DMS 273 (cell line): ENCODE data around the gene LACRT.
"Not testable (repeated sequence)": the region's sequence is repeated elsewhere in the genome, so short reads cannot be mapped to it uniquely, and the experiment has no call there.

Experiments
- DNase-seq: peaks from one replicate; lab custom pipeline; 2025; ENCODE audit not compliant: unreplicated experiment; lab: John Stamatoyannopoulos, UW

LACRT gene

GRCh38 chr12:54641089-54641488, 6.4 kb upstream of the LACRT start:
- no peak for DNase-seq

GRCh38 chr12:54639112-54639511, 4.4 kb upstream of the LACRT start:
- not testable (repeated sequence) for DNase-seq

- DNase-seq, result peak; percentile 4
These were observed 2.5 kb downstream of the LACRT start for GRCh38 chr12:54631988-54632728.

GRCh38 chr12:54631551-54631950, 3.1 kb downstream of the LACRT start:
- no peak for DNase-seq

DNA sequence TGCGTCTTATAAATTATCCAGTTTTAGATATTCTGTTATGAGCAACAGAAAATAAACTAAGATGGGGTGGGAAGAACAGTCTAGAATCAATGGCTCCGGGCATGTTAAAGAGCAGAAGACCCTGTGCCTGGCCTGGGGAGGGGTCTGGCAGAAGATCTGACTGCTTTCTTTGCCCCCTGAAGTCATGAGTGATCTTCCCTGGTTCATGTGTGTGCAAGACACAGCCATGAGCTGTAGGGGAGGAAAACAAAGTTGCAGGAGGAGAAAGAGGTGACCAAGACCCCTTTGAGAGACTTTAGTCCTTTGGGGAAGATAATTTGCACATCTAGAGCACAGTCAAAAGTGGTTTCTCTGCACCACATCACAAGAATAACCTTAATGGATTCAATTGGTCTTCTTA, 4.8 kb downstream of the LACRT start:
- no peak for DNase-seq

GRCh38 chr12:54628186-54628846, 6.4 kb downstream of the LACRT start:
- DNase-seq, result no peak

- no peak for DNase-seq
These were observed 7.4 kb downstream of the LACRT start for GRCh38 chr12:54627304-54627703.

- DNase-seq, result no peak
These were observed 9.1 kb downstream of the LACRT start for GRCh38 chr12:54625598-54625997.

DNA sequence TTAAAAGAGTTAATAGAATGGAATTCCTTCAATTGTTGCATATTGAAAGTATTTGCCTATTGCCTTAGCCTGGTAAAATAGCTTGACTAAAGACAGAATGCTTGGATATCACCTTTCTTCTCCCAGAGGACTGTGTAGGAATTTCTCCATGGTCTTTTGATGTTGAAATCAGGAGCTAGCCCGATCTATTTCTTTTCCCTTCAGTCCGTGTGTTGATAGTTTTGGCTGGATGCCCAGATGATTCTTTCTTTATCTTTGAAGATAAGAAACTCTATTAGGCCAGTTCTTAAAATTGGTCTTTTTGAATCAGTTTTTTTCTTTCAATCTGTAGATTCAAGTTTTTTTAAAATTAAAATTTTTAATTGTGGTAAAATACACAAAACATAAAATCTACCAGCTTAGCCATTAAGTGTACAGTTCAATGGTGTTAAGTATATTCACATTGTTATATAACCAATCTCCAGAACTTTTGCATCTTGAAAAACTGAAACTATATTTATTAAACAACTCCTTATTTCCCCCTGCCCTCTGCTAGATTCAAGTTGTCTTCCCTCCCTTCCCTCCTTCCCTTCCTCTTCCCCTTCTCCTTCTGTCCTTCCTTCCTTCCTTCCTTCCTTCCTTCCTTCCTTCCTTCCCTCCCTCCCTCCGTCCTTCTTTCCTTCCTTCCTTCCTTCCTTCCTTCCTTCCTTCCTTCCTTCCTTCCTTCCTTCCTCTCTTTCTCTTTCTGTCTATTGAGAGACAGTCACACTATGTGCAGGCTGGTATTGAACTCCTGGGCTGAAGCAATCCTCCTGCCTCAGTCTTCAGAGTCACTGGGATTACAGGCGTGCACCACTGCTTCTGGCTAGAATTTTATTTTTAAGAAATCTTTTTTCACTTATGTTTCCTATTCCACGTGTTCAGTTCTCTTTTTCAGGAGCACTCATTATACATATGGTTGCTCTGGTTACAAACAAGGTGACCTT, 10.1 kb downstream of the LACRT start:
- no peak for DNase-seq

DNA sequence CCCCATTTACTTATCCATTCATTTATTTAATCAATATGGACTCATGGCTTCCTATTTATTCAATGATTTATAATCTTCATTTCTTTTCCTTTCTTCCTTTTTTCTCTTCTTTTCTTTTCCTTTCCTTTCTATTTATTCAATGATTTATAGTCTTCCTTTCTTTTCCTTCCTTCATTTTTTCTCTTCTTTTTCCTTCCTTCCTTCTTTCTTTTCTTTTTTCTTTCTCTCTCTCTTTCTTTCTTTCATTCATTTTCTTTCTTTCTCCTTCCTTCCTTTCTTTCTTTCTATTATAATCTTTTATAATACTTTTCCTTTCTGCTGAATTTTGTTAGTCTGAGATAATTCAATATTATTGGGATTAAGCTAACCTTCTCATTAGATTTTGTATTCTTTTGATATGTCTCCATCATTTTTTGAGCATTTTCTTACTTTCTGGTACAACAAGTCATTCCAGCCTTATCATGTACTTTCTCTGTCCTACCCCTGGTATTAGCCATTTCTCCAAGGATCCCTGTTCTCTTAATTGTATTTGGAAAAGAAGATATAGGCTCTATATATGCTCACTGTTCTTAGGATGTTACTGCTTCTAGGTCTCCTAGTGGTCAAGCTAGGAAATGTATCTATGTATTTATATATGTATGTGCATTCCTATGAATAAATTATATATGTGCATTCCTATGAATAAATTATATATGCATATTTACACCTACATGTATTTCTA, 12.1 kb downstream of the LACRT start:
- peak; percentile 1 for DNase-seq

GRCh38 chr12:54616933-54617680, 17.6 kb downstream of the LACRT start:
- DNase-seq, result no peak

GRCh38 chr12:54612225-54612750, 22.4 kb downstream of the LACRT start:
- DNase-seq, result no peak

GRCh38 chr12:54611715-54612149, 23.0 kb downstream of the LACRT start:
- no peak for DNase-seq

- DNase-seq, result no peak
These were observed 25.9 kb downstream of the LACRT start for GRCh38 chr12:54608769-54609168.

- DNase-seq, result no peak
These were observed 26.5 kb downstream of the LACRT start for GRCh38 chr12:54608156-54608555.

DNA sequence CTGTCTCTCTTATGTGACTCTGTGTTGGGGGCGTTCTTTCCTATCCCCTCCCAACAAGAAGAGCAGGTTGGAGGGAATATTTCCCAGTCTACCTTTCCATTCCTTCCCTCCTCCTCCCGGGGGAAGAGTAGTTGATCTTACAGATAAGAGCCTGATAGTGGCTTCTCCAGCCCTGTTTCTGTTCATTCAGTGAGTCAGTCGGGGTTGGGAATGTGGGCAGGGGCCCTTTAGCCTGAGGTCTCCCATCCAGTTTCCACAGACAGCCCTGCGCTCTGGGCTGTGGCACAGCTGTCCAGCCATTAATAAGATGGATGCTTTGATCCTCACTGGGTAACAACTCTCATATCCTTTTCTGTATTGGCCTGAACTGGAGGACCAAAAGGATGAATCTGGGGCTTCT, 28.1 kb downstream of the LACRT start:
- DNase-seq, result no peak

- no peak for DNase-seq
These were observed 29.3 kb downstream of the LACRT start for GRCh38 chr12:54605138-54605970.

DNA sequence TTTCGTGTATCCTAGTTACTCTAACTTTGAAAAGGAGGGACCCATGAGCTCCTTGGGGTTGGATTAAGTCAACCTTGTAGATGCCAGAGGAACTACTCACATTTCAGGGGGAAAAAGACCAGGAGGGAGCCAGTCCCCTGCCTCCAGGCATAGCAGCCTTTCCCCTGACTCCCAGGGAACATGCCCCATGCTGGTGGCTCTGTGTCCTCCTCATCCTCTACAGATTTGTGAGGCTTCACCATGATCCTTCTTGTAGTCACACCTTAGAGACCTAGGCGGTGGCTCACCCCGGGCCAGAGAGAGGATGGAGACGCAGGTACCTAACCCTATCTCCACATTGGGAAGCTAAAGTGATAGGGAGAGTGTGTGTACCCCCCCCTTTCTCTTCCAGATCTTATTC, 30.3 kb downstream of the LACRT start:
- DNase-seq, result no peak

DNA sequence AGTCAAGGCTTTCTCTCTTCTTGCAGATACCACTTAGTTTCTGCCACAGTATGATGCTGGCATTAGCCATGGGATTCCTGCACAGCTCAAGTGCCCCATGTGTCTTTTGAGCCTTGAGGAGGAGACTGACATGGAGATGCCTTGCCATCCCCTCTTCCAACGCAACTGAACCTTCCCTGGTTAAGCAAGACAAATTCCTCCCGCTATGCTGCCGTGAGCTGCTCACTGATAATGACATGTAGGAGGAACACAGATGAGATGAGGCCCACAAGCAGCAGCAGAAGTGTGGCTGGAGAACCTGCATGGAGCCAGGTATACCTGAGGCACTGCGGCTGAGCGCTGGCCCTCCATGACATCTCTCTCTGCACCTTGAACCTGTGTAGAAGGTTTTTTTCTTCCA, 30.8 kb downstream of the LACRT start:
- no peak for DNase-seq
